ENCODE results near the gene CC2D1A.

The CC2D1A gene

DNA sequence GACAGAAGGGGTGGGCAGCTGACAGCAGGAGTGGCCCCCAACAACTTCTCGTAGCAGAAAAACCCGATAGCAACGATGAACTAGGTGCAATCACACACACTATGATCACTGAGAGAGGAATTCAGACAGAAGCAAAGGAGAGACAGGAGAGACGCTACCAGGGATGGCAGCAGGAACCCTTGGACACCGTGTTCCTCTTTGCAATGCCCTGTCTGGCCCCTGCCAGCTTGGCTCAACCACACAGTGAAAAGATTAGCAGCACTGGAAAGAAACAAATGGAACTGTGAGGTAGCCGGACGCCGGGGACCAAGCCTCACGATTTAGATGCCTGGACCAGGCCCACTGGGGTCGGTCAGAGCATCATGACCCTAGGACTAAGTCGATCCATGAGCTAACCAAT is 69.9 kb downstream of the CC2D1A start:
- DNase-seq (ENCODE audit: insufficient read length, low spot score) (no peak), FAIRE-seq (no peak)

DNA sequence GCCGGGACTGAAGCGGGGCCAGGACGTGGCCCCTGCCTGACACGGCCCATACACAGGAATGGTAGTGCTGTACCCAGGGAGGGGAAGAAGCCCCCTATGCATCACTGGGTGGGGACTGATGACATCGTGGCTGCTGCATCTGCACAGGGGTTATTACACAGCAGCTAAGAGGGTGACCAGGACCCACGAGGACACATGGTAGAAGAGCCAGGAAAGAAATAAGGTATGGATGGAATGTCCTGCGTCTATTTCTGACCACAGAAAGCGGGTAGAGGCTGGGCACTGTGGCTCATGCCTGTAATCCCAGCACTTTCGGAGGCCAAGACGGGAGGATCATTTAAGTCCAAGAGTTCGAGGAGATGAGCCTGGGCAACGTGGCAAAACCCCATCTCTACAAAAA is 70.4 kb downstream of the CC2D1A start:
- FAIRE-seq: no peak
- DNase-seq (ENCODE audit: insufficient read length, low spot score): no peak

DNA sequence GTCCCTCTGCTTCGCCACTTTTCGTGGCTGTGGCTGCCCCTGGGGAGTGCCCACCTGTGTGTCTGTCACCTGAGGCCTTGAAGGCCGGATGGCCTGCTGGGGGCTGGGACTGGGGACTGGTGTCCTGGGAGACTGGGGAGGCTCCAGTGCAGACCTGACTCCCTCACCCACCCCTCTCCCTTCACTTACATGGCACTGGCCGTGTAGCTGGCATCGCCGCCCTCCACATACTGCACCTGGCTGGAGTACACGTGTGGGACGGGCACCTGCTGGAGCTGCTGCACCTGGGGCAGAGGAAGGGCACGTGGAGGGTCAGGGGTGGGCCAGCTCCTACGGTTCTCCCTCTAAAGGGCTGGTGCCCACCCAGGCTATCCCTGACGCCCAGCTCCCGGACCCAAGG is 71.8 kb downstream of the CC2D1A start:
- DNase-seq (ENCODE audit: insufficient read length, low spot score): no peak
- FAIRE-seq: no peak

DNA sequence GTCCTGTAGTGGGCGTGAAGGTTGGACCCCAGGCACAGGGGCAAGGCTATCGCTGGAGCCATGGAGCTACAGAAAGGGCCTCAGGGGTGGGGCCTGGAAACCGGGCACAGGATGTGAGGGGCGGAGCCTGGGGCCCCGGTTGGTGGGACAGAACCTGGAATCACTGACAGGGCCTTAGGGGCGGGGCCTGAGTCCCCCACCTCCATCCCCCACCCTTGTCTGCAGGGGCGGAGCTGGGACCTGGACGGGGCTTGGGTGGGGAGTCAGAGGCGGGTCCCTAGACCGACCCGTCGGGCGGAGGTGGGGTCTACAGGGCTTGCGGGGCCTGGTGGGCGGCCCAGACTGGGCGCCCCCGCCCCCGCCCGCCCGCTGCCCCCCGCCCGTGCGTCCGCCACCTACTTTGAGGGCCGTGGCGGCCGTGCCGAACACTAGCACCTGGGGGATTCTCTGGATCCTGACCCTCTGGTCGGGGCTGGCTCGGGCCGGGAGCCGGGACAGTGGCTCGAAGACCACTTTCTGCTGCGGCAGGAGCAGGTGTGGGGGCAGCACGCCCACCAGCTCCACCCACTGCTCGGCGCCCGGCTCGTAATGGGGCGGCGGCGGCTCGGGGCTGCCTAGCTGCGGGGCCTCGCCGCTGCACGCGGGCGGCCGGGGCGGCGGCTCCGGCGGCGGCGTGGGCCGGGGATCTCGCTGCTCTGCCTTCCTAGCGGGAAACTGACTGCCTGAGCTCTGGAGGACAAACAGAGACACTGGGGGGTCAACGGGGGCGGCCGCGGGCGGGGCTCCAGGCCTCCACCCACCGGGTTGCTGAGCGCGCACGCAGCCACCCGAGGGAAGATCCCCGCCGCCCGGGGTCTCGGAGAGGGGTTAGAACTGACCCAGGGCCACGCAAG is 72.6 kb downstream of the CC2D1A start:
- no peak for FAIRE-seq
- no peak for DNase-seq (ENCODE audit: insufficient read length, low spot score)

- FAIRE-seq (no peak), DNase-seq (ENCODE audit: insufficient read length, low spot score) (no peak)
Observed at GRCh38 chr19:13979244-13979615, 73.2 kb downstream of the CC2D1A start.

DNA sequence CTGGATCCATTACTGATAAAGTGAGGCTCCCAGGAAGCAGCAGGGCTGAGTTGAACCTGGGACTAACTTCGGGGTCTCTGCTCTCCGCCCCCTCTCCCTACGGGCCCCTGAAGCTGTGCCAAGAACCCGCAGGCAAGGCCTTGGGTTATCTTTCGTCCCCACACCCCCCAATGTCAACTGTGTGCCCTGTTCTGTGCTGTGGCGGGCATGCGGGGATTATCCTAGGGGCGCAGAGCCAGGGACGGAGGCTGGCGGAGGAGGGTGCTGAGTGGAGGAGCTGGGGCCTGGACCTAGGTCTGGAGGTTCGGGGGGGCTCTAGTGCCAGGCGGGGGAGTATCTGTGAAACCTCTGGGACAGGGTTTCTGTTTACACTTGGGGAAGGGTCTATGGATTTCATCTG is 73.7 kb downstream of the CC2D1A start:
- no peak for DNase-seq (ENCODE audit: insufficient read length, low spot score)
- no peak for FAIRE-seq

DNA sequence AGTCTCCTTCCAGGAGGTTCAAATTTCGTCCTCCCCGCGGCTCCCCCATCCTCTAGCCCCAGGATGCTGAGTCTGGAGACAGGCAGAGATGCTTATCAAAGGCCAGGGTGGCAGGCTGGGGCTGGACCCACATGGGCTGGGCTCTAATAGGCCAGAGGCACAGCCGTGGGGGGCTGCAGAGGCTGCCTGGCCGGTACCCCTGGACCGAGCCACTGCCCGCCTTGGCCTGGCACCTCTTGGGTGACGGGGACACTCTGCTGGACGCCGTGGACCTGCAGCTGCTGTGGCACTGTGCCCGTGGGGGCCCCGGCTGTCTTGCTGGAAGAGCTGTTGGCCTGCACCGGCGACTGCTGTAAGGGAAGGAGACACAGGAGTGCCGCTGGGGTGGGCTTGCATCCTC is 74.3 kb downstream of the CC2D1A start:
- no peak for FAIRE-seq

More for the DNA sequence above, 74.3 kb downstream of the CC2D1A start:
- no peak for DNase-seq (ENCODE audit: insufficient read length, low spot score)
